ENCODE results near the gene AEBP2.
"Not testable (repeated sequence)": the region's sequence is repeated elsewhere in the genome, so short reads cannot be mapped to it uniquely, and the experiment has no call there.

Gene AEBP2

DNA sequence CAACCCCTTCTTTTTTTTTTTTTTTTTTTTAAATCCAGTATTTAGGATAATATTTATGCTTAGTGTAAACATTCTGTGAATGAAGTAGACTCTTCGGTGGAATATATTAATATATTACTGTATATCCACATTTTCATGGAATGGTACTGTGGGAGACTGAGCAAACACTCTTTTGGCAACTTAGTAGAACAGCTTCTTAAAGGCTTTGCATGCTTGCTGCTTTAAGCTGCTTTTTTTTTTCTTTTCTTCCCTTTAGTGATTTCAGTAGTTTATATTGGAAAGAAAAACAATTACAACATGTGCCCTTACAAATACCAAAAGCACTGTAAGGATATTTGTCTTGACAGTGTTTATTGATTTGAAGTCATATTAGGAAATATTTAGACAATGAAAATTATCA lies 78.9 kb downstream of the AEBP2 start:
- no peak for DNase-seq

DNA sequence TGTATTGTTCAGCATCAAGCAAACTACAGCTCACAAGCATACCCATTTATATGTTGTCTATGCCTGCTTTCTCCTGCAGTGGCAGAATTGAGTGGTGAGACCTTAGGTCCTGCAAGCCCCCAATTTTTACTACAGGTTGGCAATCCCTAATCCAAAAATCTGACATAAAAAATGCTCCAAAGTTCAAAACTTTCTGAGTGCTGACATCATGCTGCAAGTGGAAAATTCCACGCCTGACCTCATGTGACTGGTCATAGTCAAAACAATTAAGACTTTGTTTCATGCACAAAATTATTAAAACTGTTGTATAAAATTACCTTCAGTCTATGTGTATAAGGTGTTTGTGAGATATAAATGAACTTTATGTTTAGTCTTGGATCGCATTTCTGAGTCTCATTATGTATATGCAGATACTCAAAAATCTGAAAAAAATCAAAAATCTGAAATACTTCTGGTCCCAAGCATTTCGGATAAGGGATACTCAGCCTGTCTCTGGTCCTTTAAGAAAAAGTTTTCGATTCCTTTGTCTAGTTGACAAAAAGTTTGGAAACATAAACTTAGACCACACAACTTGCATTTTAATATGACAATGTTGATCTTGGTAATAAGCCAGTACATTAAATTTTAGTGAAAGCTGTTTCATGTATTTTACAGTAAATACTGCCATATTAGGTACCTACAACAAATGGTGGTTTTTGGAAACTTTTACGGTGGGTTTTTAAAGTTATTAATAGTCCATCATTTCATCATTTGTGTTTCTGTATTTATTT lies 81.5 kb downstream of the AEBP2 start:
- DNase-seq = no peak

DNA sequence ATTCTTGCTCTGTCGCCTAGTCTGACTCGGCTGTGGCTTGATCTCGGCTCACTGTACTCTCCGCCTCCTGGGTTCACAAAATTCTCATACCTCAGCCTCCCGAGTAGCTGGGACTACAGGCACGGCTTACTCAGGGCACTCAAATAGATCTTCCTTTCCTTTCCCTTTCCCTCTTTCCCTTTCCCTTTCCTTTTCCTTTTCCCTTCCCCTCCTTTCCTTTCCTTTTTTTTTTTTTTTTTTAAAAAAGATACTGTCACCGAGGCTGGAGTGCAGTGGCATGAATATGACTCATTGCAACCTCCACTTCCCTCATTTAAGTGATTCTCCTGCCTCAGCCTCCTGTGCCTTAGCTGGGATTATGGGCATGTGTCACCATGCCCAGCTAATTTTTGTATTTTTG lies 86.0 kb downstream of the AEBP2 start:
- no peak for DNase-seq

DNA sequence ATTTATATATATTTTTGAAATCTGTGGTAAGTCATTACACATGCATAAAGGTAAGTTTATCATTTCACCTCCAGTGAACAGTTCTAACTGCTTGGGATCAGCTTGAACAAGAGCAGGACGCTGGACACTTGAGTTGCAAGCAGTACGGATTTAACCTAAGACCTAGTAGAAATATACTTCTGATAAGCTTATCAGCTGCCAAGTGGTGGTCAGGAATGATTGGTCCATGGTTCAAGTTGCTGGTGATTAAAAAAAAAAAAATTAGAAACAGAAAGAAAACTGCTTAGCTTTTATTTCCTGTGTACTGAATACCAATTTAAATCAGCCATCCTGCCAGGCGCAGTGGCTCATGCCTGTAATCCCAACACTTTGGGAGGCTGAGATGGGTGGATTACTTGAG lies 88.6 kb downstream of the AEBP2 start:
- no peak for DNase-seq

DNA sequence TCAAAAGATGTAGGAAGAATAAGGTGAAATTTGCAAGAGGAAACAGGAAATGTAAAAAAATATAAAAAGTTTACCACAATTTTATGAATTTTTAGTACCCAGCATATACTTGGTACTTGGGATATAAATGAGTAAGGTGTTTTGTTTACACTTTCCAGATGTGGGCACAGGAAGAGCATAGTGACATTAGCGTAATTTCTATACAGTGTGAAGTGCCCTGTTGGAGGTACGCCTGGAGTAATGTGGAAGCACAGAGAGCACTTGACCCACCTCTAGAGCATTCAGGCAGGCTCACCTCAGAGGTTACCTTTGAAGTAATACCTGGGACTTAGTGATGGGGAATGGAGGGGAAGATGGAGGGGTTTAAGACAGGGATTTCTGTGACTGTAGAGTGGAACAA lies 89.5 kb downstream of the AEBP2 start:
- no peak for DNase-seq

DNA sequence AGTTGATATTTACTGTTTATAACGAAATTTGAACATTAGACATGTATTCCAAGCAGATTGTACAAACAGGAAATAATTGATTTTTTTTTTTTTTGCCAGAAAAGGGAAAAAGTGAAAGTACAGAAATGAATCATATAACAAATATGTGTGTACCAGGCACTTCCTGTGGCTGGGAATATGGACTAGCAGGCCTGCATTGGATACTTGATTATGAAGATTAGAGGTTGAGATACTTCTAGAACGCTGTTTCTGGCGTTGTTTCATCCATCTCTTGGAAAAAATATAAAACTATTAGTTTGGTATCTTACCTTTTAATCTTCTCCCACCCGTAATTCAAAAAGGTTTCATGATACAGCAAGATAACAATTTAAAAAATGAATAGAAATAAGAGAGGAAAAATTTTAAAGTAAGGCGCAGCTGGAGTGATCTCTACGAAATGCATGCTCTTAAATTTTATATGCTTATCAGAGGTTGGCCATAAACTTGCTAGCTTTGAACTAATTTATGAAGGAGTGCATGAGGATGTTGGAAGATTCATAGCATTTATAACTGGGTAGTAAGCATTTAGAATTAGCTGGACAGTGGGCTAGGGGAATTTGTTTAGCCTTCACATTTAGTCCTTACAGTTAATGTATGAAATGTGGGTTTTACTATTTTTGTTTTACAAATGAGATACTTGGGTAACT lies 90.8 kb downstream of the AEBP2 start:
- DNase-seq = no peak

DNA sequence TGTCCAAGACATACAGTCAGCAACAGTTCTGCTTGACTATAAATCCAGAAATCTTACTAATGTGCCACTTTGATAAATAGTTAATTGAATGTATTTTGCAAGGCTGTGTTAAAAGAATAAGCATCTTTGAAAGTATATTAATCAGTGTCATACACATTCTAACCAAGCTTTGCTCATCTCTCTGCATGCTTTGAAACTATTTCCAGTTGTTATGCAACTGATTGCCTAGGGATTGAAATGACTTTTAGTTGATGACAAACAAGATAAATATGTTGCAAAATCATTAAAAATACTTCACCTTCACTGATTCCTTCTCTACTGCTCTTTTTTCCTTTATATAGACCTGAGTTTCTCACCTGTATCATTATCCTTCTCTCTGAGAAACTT lies 91.3 kb downstream of the AEBP2 start:
- no peak for DNase-seq

DNA sequence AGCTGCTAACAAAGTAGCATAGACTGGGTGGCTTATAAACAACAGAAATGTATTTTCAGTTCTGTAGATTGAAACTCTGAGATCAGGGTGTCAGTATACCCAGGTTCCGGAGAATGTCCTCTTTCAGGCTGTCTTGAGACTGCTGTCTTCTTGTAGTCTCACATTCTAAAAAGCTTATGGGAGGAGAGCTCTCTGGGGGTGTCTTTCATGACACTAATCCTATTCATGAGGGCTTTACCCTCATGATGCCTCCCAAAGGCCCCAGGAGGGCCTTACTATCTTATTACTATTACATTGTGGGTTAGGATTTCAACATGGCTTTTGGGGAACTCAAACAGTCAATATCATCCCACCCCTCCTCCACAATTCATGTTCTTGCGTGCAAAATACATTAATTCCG lies 94.3 kb downstream of the AEBP2 start:
- no peak for DNase-seq

DNA sequence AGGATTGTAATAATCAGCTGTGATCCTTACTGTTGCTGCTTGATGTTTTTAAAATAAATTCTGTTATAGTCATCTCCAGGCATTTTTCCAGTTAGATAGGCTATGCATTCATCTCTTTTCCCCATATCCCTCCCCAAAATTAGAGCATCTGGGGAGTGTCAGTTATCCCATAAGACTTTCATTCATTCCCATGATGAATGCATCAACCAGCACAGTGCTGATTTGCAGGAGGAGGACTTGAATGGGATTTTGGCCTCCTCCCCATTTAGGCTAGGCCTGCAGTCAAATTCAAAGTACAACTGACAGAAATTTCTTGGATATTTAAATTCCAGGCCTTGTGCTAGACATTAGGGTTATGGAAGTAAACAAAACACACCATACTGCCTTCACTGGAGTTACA lies 99.8 kb downstream of the AEBP2 start:
- no peak for DNase-seq

DNA sequence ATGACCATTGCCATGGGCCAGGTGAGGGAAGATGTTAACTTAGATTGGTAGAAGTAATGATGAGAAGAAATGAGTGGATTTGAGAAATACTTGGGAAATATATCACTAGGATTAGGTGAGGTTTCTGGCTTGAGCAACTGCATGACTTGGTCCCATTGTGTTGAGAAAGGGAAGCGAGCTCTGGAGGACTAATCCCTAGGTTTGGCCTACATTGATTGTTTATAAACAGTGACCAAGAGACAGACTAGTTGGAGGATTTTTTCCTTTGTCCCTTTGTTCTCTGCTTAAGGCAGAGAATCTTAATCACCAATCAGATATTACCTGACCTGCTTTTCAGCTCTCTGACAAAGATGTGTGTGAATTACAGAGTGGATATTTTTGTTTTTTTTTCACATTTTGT lies 100.5 kb downstream of the AEBP2 start:
- no peak for DNase-seq

DNA sequence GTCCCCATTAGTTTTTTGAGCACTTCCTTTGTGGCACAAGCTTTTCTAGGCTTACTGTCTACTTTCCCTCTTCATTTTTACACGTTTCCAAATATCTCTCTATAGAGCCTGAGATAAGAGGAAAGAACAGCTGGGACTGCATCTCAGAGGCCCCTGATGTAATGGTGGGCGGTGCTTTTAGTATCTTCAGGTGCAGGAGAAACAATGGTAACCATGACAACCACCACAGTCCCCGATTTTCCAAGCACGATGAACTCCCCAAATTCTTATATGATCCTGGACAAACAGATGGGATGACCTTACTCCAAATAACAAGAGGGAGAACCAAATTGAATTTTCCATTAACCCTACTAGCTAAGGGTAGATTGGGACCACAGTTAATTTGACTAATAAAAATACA lies 103.3 kb downstream of the AEBP2 start:
- DNase-seq = no peak

DNA sequence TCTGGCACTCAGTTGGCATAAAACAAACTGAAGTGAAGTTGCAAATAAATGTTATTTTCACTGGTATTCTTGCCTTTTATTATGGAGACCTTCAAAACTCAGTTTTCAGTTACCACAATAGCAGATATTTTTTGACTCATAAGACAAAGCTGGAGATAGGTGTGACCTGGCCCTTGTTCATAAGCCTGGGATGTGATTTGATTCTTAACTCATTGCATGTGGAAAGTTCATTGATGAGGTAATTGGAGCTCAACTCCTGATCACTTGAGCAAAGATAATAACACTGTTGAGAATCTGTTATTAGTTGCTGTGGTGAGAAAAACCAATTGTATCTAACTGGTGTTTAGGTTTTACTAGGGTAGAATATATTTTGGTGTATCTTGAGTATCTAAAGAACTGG lies 105.1 kb downstream of the AEBP2 start:
- no peak for DNase-seq

DNA sequence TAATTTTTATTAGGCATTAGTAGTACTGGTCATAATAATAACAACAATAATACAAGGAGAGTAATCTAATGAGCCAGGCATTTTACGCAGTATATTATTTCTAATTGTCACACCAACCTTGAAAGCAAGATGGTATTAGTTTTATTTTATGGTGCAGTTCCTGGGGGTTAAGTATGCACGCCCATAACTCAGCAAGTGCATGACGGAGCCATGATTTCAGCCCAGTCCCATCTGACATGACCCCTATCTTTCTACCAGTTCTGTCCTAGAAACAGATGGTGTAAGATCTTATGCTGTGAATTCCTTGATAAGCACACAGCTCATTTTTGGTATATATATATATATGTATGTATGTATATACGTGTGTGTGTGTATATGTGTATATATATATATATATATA lies 106.0 kb downstream of the AEBP2 start:
- no peak for DNase-seq

DNA sequence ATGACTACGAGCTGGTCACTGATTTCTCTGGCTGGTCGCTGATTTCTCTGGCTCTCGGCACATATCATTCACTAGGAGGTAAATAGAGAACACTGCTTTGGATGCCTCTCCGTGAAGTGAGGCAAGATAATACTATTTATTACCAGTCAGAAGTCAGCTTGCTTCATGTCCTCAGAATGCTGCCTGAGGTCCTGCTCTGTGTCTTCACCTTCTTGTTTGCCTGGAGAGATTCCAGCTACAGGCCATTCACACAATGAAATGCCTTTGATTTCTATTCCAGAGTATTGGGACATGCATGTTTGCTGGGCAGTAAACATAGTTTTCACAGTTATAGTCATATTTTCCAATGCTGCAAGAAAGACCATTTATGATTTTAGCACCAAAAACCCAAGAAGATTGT lies 106.7 kb downstream of the AEBP2 start:
- DNase-seq = no peak

DNA sequence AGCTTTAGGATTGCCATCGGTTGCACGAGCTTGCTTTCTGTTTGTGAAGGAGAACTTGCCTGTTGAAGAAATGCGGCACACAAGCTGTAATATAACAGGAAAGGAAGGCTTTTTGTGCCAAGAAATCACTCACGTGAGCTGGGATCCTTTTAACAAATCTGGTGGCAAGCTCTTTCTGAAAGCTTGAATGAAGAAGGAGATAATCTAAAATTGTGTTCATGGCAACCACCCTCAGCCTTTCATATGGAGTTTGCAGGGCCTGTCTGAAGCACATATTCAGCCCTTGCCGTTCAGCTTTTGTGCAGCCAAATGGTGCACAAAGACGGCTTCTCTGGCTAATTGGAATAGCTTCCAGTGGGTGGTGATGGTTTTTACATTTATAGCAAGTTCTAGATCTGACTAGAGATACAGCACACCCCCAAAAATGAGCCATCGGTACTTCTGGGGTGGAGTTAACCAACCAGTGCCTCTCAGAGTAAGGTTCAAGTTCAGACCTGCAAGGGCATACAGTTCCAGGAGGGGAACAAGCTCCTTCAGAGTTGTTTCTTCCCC lies 107.4 kb downstream of the AEBP2 start:
- DNase-seq = no peak

DNA sequence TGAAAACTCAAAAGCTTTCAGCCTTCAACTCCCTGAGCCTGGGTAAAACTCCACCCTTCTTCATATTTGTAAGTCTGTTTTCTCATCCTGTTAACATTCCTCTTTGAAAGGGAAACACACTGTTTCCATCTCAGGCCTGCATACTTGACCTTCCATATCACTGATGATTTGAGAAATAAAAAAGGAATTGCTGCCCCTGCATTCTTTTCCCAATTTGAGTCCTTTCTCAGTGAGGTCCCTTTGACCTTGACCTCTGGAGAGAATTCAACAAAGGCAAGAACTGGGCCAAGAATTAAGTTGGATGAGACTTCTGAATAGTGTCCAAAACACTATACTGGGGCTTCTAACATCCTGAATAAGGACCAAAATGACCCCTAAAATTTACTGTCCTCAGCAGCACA lies 108.0 kb downstream of the AEBP2 start:
- DNase-seq = no peak

DNA sequence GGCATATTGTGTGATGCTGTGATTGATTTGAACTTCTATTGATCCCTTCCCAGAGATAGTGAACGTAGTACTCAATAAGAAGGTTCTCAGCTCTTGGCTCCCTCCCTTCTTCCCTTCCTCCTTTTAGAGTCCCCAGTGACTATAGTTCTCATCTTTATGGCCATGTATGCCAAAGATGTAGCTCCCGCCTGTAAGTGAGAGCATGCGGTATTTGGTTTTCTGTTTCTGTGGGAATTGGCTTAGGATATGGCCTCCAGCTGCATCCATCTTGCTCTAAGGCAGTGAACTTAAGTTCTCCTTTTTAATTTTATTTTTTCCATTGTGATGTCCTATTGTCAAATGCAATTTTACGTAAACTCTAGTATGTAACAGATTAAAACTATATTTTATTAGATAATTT lies 109.5 kb downstream of the AEBP2 start:
- DNase-seq = no peak

DNA sequence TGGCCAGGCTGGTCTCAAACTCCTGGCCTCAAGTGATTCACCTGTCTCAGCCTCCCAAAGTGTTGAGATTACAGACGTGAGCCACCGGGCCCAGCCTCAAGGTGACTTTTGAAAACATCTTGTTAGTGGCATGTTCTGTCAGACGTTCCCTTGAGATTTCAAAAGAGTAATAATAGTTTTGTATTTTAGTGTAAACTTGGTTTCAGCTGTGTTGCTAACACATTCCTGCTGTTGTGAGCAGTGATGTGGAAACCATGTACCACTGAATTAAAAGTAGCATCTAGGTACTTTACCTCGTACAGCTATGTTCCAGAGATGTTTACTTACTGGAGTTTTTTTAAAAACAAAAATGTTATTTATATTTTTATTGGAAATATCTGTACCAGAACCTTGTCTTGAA lies 111.3 kb downstream of the AEBP2 start:
- DNase-seq = no peak

DNA sequence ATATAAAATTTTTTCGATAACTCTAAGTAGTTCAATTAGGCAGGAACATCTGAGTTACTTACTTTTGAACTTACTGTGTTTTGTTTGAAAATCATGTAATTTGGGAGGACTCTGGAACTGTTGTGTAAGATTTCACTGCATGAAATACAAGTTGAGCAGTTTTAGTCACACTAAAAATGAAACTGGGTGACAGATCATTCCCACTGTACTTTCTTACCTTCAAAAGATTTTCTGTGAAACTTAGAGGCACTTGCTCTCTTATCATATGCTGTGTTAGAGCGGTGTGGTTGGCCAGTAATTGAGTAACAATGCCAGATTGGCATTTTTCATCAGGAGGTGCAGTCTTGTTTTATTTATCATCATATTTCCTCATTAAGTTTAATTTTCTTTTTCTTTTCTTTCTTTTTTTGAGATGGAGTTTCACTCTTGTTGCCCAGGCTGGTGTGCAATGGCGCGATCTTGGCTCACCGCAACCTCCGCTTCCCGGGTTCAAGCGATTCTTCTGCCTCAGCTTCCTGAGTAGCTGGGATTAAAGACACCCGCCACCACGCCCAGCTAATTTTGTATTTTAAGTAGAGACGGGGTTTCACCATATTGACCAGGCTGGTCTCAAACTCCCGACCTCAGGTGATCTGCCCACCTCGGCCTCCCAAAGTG lies 113.3 kb downstream of the AEBP2 start:
- not testable (repeated sequence) for DNase-seq

DNA sequence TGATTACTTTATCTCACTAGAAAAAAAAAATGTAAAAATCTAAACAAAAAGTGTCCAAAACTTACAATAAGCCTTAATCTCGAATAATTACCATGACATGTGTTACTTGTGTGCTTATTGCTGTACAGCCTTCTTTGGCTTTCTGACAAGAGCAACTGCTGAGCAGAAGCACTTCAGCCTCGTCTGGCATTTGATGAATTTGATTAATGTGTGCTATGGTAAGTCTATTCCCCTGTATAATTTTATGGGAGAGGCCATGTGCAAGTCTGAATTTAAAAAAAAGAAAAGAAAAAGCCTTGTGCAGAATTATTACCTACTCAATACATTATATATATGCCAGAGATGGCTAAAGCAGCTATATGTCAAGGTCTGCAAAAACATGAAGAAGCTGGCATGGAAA lies 113.9 kb downstream of the AEBP2 start:
- no peak for DNase-seq

DNA sequence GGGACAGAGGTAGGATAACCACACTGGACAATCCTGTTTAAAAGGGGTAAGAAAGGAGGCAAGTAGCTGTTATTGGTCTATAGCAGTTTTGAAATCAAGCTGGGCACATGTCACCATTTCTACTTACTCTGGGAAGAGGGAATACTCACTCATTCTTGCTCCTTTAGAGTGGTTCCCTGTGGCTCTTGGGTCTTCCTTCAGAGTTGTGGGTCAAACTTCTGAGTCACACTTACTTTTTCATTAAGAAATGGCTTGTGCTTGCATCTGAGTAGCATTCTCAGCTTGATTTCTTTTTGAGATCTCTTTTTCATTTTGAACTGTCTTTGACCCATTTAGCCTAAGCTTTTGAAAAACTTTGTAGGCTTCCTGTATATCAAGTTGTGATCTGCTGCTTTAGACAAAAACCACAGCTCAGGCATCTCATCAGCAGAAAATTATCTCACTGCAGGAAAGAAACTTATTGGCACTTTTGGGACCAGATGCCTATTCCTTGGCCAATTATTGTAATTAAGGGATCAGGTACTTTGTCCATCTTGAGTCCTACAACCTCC lies 122.2 kb downstream of the AEBP2 start:
- no peak for DNase-seq

All from GDM1 (cell line).